AG20443 (cell line): ENCODE measurements around the gene GOSR1.
"Not testable (repeated sequence)": the region's sequence is repeated elsewhere in the genome, so short reads cannot be mapped to it uniquely, and the experiment has no call there.

Source experiments
- DNase-seq: peaks from one replicate; pipeline ENCODE4 v3.0.0; 2012; ENCODE audit warnings: low spot score, mixed read lengths

GOSR1 gene

DNA sequence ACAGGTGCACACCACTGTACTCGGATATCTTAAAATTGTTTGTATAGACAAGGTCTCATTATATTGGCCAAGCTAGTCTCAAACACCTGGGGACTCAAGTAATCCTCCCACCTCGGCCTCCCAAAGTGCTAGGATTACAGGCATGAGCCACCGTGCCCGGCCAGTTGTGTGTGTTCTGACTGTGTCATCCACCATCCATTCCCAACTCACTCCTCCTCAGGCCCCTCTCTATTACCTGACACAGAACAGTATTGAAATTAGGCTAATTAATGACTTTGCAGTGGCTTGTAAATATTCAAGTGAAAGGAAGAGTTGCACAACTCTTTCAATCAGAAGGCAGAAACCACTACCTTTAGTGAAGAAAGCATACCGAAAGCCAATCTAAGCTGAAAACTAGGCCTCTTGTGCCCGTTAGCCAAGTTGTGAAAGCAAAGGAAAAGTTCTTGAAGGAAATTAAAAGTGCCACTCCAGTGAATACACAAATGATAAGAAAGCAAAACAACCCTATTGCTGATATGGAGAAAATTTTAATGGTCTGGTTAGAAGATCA, 28.7 kb downstream of the GOSR1 start:
- no peak for DNase-seq

DNA sequence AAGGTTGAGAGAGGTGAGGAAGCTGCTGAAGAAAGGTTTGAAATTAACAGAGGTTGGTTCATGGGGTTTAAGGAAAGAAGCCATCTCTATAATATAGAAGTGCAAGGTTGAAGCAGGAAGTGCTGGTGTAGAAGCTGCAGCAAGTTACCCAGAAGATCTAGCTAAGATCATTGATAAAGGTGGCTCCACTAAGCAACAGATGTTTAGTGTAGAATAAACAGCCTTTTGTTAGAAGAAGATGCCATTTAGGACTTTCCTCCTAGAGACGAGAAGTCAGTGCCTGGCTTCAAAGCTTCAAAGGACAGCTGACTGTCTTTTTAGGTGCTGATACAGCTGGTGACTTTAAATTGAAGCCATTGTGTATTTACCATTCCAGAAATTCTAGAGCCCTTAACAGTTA, 29.3 kb downstream of the GOSR1 start:
- no peak for DNase-seq

DNA sequence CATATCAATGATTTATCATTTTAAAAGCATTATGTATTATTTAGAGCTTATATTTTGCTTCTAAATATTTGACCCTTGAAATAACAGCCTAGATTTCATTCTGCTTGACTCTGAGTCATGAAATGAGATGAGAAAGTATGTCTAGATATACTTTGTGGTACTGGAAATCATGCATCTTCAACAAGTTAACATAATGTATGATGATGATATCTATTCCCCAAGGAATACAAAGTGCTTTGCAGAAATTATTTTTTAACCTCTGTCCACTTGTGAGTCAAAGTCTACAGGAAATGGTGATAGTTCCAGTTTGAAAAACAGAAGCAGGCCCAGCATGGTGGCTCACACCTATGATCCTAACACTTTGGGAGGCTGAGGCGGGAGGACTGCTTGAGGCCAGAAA, 36.1 kb downstream of the GOSR1 start:
- no peak for DNase-seq

DNA sequence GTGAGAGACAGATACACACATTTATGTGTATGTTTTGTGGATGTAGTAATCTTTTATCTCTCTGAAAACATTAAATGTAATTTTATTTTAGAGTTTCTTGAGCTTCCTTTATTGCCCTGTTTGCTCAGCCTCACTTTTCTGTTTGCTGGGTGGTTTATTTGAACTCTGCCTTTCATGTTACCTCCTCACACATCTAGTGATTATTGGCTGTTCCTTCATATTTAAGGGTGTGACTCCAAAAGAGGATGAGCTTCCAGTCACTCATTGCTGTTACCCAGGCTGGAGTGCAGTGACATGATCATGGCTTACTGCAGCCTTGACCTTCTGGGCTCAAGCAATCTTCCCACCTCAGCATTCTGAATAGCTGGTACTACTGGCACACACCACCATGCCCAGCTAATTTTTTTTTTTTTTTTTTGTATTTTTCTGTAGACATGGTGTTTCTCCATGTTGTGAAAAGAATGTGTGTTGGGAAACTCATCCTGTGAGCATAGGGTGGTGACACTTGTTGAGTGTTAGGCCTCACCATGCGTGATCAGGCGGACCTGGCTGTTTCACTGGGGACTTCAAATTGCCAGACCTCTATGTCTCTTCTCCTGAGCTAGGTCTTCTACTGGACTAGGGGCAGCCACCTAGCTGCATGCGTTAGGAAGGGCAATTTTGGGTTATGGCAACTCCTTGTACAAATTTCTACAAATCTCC, 37.8 kb downstream of the GOSR1 start:
- DNase-seq: no peak

DNA sequence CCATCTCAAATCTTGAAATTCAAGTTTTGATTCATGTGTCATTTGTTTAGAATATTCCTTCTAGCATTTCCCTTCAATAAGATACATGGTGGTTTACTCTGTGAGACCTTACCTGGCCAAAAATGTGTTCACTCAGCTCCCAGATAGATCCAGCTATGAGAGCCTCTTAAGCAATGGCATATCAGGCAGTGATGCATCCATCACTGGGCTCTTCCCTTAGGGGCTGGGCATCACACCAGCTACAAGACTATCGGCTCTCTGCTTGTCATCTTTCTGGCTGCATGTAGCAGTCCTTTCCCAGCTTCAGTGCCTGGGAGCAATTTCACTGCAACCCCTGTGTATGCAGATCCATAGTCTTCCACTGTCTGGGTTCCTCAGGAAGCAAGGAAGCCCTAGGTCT, 40.6 kb downstream of the GOSR1 start:
- peak; percentile 23 for DNase-seq

DNA sequence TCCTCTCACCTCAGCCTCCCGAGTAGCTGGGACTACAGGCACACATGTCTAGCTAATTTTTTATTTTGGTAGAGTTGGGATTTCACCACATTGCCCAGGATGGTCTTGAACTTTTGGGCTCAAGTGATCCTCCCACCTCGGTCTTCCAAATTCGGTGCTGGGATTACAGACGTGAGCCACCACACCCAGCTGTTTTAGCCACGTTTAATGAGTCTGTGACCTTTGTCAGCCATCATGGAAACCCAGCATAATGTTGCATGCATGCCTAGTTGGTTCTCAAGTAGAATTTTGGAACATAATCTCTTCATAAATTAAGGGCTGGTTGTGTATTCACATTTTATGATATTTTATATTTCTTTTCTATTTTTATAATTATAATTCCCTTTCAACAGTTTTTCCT, 42.0 kb downstream of the GOSR1 start:
- no peak for DNase-seq

DNA sequence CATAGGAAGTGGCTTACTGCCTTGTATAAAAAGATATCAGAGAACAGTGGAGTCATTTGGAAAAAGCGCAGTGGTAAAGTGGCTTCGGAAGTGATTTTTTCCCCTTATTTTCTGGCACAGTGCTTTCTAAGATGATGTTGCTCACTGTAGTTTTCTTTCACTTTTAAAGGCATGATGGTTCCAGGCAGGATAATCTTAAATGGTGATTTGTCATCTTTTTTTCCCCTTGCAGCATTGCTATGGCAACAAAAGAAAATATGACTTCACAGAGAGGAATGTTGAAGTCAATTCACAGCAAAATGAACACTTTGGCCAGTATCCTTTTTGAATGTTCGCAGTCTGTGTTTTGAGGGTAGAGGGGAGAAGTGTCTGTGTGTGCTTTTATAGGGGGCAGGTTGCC, 42.5 kb downstream of the GOSR1 start:
- DNase-seq: peak; percentile 66

DNA sequence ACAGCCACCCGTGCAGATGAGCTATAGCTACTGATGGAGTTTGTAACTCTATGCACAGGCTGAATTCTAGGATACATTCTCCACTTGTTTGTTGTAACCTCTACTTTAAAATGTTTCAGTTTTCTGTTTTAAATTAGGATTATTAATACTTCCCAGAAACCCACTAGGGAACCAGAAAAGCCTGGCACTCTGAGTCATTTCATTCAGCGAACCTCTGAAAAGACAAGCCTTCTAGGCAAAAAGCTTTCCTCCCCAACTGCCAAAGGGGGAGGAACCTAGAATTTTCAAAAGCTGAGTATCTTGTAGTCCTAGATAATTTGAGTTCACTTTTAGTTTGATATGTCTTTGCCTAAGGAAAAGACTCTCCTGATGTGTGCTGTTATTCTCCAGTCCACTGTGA, 43.2 kb downstream of the GOSR1 start:
- peak; percentile 69 for DNase-seq

DNA sequence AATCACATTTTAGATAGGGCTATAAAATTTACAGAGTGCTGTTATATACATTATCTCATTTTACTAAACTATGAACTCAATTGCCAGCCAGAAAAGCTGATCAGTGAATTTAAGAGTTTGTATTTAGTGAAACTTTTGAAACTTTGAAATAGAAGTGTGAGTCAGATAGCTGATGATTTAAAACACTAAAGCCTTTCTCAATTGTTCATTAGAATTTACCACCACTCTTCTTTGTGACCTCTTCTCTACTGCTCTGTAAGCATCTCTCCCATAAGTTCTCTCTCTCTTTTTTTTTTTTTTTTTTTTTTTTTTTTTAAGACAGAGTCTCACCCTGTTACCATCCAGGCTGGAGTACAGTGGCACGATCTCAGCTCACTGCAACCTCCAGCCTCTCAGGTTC, 43.7 kb downstream of the GOSR1 start:
- DNase-seq: no peak

DNA sequence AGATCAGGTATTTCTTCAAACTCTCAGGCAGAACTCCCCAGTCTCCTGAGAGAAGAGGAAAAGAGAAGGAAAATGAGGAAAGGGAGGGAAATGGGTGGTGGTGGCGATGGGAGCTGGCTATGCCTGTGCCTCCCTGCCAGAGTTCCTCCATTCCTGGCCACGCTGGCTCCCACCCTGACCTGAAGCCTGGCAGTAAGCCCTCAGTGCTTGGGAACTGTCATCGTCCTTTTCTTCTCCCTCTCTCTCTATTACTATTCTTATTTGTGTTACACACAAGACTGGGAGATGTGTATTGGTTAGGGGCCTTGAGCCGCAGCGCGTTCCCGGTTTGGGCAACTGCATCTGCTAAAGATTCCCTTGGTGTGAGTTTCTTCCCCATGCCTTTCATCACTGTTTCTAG, 44.6 kb downstream of the GOSR1 start:
- no peak for DNase-seq

DNA sequence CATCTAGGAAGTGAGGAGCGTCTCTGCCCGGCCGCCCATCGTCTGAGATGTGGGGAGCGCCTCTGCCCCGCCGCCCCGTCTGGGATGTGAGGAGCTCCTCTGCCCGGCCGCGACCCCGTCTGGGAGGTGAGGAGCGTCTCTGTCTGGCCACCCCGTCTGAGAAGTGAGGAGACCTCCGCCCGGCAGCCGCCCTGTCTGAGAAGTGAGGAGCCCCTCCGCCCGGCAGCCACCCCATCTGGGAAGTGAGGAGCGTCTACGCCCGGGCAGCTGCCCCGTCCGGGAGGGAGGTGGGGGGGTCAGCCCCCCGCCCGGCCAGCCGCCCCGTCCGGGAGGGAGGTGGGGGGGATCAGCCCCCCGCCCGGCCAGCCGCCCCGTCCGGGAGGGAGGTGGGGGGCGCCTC, 46.0 kb downstream of the GOSR1 start:
- DNase-seq: not testable (repeated sequence)

DNA sequence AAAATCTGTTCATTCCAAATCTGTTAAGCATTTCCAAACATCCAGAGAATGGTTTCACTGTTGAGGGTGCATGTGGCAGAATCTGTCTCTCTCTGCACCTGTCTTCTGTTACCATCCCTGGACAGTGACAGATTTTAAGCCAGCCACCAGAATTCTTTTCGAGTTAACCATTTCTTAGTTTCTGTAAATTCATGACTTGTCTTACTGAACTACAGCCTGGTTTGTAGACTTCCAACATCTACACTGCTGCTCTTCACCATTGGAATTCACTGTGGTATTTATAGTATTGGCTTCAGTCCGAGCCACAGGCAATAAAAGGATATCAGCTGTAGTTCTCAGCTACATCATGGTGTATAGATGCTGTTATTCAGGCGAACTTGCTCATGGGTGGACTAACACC, 47.6 kb downstream of the GOSR1 start:
- peak; percentile 26 for DNase-seq

DNA sequence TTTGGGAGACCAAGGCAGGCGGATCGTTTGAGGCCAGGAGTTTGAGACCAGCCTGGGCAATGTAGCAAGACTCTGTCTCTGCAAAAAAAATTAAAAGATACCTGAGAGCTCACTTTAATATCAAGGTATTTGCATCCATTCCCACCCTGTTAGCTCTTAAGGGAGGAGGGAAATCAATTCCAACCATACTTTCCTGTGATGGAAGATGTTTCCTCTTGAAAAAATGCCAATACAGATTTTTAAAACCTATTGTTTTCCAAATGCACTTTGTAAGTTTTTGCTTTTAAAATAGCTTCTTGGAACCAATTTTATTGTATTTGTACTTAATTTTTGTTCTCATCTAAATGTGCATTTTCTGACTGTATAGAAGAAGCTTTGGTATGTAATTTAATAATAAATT, 49.2 kb downstream of the GOSR1 start:
- no peak for DNase-seq

DNA sequence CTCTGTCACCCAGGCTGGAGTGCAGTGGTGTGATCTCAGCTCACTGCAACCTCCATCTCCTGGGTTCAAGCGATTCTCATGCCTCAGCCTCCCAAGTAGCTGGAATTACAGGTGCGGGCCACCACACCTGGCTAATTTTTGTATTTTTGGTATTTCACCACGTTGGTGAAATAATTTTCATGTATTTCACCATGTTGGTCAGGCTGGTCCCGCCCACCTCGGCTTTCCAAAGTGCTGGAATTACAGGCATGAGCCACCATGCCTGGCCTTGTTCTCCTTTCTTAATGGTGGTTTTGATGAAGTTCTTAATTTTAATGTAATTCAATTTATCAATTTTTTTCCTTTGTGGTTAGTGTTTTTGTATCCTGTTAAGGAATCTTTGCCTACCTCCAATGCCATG, 51.5 kb downstream of the GOSR1 start:
- DNase-seq: not testable (repeated sequence)

DNA sequence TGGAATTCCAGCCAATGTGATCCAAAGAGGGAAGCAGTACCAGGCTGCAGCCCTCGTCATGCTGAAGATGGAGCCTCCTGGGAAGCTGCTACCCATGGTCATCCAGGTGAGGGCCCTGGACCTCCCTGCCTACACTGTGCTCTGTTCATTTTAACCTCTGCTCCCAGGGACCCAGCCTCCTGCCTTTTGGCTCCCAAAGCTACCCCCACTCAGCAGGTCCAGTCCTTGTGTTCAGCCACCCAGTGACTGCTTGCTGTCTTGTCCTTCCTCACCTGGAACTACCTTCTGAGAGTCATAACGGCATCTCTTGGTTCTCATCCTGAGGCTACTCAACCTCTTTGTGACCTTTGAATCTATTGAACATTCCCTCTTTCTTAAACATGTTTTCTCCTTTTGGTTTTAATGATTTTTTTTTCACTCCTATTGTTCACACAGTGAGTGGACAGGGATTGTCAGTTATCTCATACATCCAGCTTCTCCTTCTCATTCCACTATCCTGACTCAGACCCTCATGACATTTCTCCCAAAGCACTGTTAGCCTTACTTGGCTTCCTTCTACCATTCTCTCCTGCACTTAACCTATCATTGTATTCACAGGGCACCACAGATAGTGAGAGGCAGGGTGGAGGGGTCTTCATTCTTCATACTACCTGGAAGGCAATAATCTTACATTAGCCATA, 53.3 kb downstream of the GOSR1 start:
- peak; percentile 83 for DNase-seq

DNA sequence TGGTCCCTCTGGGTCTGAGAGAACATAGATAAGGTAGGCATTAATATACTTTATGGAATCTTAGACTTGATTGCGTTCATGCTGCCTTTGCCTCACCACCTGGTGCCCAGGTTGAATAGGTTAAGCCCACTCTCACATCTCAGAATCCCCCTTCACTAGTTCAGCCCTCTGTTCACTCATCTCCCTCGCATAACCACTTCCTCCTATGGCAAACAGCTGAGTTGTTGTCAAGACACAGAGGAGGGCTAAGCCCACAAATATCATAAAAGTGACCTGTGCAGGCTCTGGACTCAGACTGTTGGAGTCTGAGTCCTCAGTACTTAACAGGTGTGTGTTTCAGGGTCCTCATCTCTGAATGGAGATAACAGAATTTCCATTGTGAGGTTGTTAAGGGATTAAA, 55.7 kb downstream of the GOSR1 start:
- no peak for DNase-seq

DNA sequence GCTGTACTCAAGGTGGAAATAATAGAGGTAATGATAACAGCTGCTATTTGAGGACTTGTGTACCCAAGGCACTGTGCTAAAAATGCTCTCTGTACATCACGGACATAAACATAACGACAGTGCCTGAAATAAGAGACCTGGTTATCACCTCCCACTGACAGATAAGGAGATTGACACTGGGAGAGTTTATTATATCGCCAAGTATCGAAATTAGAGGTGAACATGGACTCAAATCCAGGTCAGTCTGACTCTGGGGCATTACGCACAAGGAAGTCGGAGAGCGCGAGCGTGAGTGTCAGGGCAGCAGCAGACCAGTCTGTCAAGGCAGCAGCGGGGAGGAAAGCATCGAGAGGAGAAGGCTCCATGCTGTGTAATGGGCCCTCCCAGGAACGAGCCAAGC, 57.1 kb downstream of the GOSR1 start:
- no peak for DNase-seq

DNA sequence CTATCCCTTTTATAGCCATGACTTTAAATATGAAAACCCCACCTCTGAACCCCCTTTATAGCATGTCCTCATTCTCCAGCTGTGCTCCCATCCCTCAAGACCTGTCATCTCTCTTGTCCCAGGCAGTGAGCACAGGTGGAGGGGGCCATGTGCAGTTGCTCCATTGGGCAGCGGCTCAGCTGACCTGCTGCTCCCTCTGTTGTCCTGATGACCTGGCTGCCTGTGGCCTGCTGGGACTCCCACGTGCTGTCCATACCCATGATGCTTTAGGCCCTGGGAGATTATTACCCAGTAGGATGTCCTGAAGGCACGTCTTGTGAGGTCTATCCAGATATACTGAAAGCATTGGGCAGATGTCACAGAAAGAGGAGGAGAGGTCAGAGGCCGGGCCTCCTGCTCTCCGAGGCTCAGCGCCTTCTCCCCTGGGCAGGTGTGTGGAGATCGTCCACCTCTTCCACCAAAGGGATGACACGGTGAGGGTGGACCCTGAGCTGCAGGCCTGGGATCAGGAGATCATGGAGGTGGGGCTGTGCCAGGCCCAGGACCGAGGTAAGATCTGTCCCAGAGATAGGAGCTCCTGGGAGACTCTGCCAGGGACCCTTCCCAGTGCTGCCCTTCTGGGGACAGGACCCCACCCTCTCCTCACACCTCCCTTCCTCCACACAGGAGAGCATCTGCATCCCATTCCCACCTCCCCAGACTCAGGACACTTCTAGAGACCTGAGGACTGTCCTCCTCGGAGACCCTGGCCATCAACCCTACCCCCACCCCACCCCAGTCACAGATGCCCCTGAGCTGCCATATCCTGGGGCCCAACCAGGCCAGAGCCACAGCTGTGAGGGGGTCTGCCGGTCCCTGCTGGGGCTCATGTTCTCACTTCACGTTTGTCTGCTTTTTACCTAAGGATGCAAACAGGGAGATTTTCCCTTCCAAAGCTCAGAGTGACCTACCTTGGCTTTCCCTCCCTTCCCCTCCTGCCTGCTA, 58.0 kb downstream of the GOSR1 start:
- DNase-seq: no peak

DNA sequence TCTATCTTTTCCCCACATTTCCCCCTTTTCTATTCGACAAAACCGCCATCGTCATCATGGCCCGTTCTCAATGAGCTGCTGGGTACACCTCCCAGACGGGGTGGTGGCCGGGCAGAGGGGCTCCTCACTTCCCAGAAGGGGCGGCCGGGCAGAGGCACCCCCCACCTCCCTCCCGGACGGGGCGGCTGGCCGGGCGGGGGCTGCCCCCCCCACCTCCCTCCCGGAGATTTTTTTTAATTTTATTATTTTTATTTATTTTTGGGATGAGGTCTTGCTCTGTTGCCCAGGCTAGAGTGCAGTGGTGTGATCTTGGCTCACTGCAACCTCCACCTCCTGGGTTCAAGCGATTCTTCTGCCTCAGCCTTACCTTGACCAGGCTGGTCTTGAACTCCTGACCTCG, 59.6 kb downstream of the GOSR1 start:
- not testable (repeated sequence) for DNase-seq

DNA sequence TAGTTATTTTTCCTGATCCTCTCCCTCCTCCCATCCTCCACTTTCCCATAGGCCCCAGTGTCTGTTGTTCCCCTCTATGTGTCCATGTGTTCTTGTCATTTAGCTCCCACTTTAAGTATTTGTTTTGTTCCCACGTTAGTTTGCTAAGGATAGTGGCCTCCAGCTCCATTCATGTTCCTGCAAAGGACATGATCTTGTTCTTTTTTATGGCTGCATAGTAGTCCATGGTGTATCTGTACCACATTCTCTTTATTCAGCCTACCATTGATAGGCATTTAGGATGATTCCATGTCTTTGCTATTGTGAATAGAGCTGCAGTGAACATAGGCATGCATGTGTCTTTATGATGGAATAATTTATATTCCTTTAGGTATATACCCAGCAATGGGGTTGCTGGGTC, 60.5 kb downstream of the GOSR1 start:
- not testable (repeated sequence) for DNase-seq

DNA sequence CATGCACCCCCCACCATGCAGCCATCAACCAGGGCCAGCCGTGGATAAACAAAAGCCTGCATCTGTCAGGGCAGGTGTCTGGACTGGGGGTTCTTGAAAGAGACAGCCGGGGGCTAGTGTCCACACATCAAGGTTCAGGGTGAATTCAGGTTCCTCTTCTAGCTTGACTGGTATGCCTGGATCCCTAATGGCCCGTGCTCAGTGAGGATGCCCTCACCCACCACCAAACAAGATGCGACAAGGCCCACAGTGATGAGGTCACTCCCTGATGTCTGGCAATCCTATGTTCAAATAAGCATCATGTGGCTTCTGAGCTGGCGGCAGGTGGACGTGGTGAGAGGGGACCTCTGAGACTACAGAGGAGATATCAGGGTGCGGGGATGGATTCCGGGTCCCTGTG, 64.6 kb downstream of the GOSR1 start:
- DNase-seq: no peak

DNA sequence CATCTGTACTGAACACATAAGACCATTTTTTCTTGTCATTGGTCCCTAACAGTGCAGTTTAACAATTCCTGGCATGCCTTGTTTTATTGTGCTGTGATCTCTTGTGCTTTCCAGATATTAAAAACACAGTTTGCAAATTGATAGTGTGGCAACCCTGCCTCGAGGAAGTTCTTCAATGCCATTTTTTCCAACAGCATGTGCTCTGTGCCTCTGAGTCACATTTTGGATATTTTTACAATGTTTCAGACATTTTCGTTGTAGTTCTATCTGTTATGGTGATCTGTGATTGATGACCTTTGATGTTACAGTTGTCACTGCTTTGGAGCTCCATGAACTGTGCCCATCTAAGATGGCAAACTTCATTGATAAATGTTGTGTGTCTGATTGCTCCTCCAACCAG, 66.2 kb downstream of the GOSR1 start:
- no peak for DNase-seq

DNA sequence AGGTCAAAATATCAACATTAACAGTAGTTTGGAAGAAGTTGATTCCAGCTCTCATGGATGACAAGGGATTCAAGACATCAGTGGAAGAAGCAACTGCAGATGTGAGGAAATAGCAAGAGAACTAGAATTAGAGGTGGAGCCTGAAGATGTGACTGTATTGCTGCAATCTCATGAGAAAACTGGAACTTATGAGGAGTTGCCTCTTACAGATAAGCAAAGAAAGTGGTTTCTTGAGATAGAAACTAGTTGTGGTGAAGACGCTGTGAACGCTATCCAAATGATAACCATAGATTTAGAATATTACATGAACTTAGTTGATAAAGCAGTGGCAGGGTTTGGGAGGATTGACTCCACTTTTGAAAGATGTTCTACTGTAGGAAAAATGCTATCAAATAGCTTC, 67.8 kb downstream of the GOSR1 start:
- DNase-seq: no peak
